Measurements from ENCODE around the gene LRRC74B.
"Not testable (repeated sequence)": the region's sequence is repeated elsewhere in the genome, so short reads cannot be mapped to it uniquely, and the experiment has no call there.

LRRC74B gene, protein sequence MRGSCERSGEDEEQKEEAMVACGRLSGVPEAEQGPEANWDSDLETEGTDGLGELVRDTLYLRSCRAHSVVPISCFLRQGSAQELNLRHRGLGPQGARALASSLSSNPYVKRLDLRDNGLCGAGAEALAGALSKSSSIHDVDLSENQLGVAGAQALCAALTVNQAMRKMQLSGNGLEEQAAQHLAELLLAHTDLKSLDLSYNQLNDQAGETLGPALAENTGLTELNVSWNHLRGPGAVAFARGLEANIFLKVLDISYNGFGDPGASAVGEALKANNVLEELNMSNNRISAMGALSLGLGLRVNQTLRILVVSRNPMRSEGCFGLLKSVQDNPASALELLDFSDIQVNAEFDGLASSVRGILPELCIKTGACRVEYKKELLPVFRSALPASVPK

GRCh38 chr22:21045585-21046294 lies at the start of gene LRRC74B:
LRRC74B (plus strand) TSS chr22:21045946; CDS start chr22:21045987, 41 bp downstream.
- DNase-seq, result peak; percentile 86 to 92

DNA sequence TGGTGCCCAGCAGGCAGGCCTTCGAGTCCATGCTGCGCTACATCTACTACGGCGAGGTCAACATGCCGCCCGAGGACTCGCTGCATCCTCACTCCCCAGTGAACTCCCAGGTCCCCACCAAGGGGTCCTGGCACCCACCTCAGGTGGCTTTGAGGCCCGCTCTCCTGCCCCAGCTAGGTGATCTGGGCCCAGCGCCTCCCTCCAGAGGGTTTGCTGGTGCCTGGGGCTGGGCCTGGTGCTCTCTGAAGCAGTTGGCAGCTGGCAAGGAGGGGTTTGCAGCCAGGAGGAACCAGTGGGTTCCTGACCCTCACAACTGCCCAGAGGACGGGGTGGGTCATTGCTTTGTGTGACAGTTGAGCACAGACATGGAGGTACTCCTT lies 49.7 kb upstream of the LRRC74B start:
- DNase-seq, result no peak

- no peak for DNase-seq
Observed at GRCh38 chr22:20996598-20997535, 48.9 kb upstream of the LRRC74B start.

DNA sequence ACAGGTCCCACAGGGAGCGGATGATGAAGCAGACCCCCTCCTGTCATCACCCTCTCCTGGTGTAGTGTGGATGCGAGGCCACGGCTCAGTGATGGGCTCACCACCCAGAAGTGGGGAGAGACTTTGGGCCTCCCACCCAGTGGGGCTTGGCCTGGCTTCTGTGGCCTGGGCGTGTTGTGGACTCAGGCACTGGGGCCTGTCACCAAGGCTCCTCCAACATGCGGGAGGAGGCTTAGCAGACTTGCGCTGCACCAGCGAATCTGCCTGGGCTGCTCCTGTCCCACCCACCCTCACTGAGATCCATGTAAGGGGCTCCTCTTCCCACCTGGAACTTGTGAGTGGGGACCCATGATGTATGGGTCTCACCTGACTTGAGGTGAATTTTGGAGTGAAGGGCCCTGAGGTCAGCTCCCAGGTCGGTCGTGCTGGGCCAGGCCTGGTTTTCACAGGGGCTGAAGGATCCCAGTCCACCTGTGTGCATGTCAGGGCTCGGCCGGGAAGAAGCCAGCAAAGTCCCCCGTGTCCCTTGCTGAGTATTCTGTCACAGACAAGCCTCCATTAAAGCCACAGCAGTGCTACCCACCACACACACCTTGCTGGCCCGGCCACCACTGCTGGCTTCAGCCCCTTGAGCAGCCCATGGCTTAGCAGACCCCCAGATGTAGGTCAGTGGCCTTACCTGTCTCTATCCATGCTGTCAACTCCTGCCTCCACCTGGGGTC lies 48.0 kb upstream of the LRRC74B start:
- no peak for DNase-seq

GRCh38 chr22:20998411-20999336 lies 47.1 kb upstream of the LRRC74B start:
- no peak for DNase-seq

- no peak for DNase-seq
Observed at GRCh38 chr22:20999350-21000206, 46.2 kb upstream of the LRRC74B start.

- DNase-seq, result no peak
Observed at GRCh38 chr22:21000207-21000986, 45.3 kb upstream of the LRRC74B start.

- no peak for DNase-seq
Observed at GRCh38 chr22:21000987-21001600, 44.7 kb upstream of the LRRC74B start.

- peak; percentile 87 to 96 for DNase-seq
Observed at GRCh38 chr22:21001601-21002325, 44.0 kb upstream of the LRRC74B start, which contains the start of gene THAP7. THAP7 (minus strand) TSS chr22:21002118; CDS start chr22:21001911, 207 bp downstream.

GRCh38 chr22:21003782-21004181 lies 42.0 kb upstream of the LRRC74B start:
- no peak for DNase-seq

DNA sequence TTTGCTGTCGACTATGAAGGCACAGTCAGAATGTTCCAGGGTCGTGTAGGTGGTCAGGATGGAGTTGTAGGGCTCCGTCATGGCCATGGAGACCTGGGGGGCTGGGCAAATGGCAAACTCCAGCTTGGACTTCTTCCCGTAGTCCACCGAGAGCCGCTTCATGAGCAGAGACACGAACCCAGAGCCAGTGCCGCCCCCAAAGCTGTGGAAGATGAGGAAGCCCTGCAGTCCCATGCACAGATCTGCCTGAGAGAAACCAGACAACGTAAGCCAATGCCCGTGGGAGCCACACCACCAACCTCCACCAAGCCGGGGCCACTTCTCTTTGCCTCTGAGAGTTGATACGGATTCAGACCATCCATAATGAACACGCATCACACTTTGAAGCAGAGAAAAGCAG lies 36.5 kb upstream of the LRRC74B start:
- DNase-seq, result not testable (repeated sequence)

- no peak for DNase-seq
Observed at GRCh38 chr22:21009638-21010425, 35.9 kb upstream of the LRRC74B start.

GRCh38 chr22:21010426-21011113 lies 35.2 kb upstream of the LRRC74B start:
- DNase-seq, result no peak

DNA sequence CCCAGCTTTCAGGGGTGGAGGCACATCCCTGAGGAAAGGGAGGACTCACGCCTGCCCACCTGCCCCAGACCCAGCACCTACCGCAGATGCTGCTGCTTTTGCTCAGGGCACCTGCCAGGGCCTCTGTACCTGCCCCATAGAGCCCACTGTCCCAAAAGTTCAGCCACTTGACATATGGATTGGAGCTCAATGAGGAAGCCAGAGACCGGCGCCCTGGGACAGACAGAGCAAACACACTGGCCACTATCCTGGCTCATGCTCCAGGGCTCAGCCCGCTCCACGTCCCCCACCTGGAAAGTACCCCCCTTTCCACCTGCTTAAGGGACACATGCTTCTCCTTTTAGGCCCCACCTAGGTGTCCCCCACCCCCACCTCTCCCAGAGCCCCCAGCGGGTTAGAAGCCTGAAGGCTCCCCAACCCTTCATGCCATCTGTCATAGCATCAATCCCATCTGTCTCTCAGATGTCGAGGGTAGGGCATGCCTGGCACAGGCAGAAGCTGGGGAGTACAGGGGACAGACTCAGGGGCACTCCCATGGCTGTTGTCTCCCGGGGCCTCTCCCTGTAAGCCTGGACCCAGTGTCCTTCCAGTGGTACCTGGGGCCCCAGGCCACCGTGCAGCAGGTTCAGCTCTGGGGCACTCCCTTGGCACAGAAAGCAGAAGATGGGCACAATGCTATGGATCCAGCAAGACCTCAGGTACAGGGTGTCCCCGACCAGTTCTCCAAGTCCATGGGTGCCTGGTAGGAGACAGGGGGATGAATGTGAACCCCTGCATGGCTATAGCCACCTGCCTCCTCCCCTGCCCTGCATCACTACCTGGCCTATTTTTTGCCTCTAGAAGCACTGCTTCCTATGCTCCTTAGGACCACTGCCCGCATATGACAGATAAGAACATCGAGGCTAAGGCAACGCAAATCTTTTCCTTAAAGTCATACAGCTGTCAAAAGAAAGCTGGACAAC lies 33.0 kb upstream of the LRRC74B start:
- no peak for DNase-seq

- no peak for DNase-seq
Observed at GRCh38 chr22:21013657-21014201, 32.0 kb upstream of the LRRC74B start.

All from NCI-H1930 (cell line).